H7 (cell line): Measurements from ENCODE around the gene PRR5L. TPM values are rescaled to one million over a fixed set of nuclear protein-coding genes. Genes with fewer than 3 reads are reported as not detected.

Experiments
- DNase-seq: peaks from one replicate; pipeline ENCODE4 v3.0.0; 2012
- H3K27me3 ChIP-seq: 2 replicates; pipeline ENCODE4 v1.6.0; 2011; ENCODE audit warnings: mild to moderate bottlenecking, low read length; ENCODE audit not compliant: control insufficient read depth, insufficient read depth
- H3K36me3 ChIP-seq: replicated peaks from 2 replicates; pipeline ENCODE4 v1.5.1; 2011; ENCODE audit warnings: low read length; ENCODE audit not compliant: control insufficient read depth, insufficient read depth
- H3K4me3 ChIP-seq: 2 replicates; pipeline ENCODE4 v1.5.1; 2011; ENCODE audit warnings: low read depth, mild to moderate bottlenecking, control low read depth, low read length, moderate library complexity; ENCODE audit not compliant: insufficient read depth
- total RNA-seq: library from RNA; depleted of rRNA; stranded (reverse); fragments of >200 nt; shearing (Covaris generic); gene quantifications from 2 replicates; pipeline ENCODE4 v1.2.3, GENCODE V29; 2014

PRR5L gene
- total RNA-seq, 1 experiment from 2014 or later = 5.8 TPM

DNA sequence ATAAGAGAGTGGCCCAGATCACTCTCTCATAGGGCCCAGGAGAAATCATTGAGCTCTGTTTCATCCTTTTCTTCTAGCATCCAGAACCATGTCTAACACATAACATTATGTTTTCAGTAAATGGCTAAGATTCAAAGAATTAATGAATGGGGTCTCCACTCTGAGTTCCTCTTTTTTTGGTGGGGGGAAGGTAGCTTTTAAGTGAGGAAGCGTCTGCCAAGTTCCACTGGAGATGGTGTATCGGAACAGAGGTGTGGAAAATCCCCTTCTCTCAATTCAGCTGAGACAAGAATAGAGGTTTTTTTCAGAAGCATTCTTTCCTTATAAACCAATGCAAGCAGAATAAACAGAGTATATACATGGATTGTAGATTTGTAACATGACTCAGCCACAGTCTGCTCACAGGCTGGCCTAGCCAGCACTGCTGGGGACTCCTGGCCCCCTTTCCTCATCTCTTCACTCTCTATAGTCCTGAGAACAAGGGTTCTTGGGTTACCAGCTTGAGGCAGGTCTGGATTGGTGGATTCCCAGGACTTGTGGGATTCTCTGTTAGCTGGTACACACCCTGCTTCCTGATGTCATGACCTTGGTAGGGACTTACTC is 116.8 kb downstream of the PRR5L start:
- no peak for DNase-seq
- Histone ChIP-seq H3K36me3 (no peaks in the 10 kb centered on the region), H3K4me3 (no peak overlapping the region), H3K27me3 (no peaks in the 10 kb centered on the region)

DNA sequence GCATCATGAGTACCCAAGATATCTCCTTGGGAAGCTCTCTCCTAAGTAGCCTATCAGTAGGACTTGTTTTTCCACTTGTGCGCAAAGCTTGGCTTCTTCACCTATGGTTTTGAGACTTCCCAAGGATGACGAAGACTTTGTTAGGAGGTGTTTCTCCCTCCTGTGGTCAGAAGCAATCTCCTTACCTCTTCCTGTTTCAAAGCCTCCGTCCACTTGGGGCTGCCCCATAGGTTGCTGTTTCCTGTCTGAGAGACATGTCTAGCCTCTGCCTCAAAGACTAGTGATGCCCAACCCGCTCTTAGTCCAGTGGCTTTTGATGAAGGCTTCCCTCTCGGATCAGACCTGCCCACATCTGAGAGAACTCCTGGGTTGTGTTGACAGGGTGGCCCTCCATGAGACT is 121.1 kb downstream of the PRR5L start:
- no peaks in the 10 kb centered on the region for H3K36me3 ChIP-seq
- DNase-seq = no peak
- no peaks in the 10 kb centered on the region for H3K27me3 ChIP-seq
- no peak overlapping the region for H3K4me3 ChIP-seq

DNA sequence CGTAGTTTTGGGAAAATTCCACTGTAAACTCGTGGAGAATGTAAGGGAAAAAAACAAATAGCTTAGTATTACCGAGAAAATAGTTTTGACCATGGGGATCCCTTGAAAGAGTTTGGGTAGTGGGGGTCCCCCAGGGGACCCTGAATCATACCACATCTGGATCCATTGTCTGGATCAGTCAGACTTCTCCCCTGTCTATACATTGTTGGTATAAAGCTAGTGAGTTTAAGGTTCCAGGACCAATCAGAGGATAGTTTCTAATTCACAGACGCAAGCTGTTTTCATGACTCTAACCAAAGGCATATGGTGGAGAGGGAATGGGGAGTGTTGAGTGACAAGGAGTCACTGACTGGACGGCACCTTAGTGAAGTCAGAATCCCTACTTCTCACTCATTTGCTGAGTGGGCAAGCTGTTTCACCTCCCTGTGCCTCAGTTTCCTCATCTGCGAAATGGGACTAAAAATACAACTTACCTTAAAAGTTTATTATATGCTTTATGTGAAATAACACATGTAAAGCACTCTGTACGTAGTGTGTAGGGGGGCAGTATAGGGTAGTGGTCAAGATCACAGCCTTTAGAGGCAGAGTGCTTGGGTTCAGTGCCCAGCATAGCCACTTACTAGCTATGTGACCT is 123.8 kb downstream of the PRR5L start:
- H3K4me3 ChIP-seq = no peak overlapping the region
- H3K27me3 ChIP-seq = no peaks in the 10 kb centered on the region
- DNase-seq = no peak
- H3K36me3 ChIP-seq = no peaks in the 10 kb centered on the region

DNA sequence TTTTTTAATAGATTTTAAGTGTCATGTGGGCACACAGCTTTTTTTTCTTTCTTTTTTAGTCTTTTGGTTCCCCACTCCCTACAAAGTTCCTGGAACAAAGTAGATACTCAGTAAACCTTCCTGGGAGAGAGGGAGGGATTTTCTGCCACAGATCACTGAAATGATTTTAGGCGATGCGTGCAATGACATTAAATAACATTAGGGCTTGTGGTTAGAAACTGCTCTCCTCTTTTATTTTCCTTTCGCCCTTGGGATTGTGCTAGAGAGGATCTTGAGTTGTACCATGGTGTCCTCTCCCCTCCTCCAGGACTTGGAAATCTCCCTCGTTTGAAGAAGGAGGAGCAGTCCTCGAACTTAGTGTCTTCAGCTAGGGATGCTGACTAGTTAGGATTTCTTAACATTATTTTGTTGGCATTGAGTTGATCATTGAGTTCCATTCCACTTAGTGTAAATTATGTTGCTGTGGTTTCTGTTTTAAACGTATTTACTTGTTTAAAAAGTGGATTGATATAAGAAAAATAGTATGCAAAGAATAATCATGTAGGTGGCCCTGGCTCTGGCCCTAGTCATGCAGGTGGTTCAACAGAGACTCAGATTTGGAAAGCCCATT is 125.6 kb downstream of the PRR5L start:
- no peak for DNase-seq
- H3K36me3 ChIP-seq = no peaks in the 10 kb centered on the region
- H3K27me3 ChIP-seq = no peaks in the 10 kb centered on the region
- H3K4me3 ChIP-seq = no peak overlapping the region

DNA sequence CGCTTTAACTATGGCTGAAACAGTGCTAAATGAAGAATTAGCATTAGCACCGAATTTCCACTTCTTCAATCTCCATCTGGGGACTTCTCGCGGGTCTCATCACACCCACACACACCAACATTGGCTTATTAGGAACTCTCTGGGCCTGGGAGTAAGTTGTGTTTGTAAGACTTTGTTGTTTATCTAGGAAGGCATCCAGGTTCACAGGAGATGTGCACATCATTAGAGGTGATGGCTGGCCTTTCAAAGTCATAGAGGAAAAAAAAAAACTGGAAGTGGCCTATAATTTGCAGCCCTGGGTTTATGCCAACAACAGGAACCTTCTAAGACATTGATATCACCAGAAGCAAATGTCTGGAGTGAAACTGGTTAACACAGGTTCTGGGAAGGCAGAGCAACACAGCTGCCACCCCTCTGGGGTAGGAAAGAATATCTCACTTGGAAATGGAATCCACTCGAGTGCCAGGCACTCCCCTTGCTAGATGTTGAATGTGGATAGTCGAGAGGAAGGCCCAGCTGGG is 129.5 kb downstream of the PRR5L start:
- H3K27me3 ChIP-seq = no peaks in the 10 kb centered on the region
- no peak for DNase-seq
- H3K36me3 ChIP-seq = no peaks in the 10 kb centered on the region
- H3K4me3 ChIP-seq = no peak overlapping the region

DNA sequence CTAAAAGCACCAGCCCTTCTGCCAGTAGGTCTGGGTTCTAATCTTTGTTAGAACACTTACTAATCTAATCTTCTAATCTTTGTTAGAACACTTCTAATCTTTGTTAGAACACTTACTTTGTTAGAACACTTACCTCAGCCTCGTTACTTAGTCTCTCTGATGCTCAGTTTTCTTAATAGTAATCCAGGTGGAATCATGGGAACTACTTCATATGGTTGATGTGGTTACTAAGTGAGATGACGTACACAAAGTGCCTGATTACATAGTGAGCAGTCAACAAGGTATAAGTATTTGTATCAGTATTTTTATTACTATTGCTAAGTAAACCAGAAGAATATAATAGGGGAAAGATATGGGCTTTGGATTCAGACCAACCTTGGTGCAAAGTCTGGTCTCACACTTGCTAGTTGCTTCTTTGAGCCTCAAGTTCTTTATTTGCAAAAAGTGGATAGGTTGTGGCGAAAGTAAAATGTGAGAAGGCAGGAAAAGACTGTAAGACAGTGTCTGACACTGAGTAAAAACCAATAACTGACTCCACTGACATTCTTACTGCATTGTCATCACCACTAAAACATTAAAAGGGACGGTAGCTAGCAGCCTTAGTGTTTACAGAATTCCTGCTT is 130.2 kb downstream of the PRR5L start:
- DNase-seq = no peak
- Histone ChIP-seq H3K36me3 (no peaks in the 10 kb centered on the region), H3K27me3 (no peaks in the 10 kb centered on the region), H3K4me3 (no peak overlapping the region)

DNA sequence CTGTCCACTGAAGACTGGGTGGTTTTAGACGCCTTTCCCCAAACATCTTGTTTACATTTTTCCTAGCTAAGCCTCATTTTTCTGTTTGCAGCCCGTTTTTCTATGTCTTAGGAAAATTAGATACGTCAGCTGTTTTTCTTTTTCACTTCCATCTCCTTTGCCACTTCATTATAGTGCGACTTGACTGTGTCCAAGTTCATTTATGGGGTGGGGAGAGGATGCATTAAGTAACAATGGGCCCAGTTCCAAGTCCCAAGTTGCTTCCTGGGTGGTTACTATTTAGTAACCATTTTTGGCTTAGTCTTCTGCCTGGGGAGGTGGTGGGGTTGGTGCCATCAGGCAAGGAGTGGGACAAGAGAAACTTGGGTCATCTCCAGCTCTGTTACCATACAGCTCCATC is 131.0 kb downstream of the PRR5L start:
- no peak for DNase-seq
- H3K27me3 ChIP-seq = no peaks in the 10 kb centered on the region
- no peaks in the 10 kb centered on the region for H3K36me3 ChIP-seq
- no peak overlapping the region for H3K4me3 ChIP-seq

DNA sequence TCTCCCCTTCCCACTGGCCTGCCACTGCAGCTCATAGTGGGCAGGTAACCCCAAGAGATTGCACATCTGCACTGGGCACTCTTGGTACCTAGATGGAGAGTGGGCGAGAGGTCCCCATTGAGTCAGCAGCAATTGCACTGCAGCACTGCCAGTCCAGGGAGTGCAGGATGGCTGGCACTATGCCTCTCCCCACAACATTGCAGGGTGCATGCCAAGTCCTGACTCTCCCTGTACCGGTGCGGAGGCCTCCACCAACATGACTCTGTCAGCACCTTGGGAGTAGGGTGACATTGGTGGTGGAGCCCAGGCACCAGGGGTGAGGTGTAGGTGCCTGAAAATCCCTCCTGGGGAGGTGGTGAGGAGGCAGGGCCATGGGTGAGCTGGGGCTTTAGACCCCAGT is 131.8 kb downstream of the PRR5L start:
- Histone ChIP-seq H3K4me3 (no peak overlapping the region), H3K36me3 (no peaks in the 10 kb centered on the region), H3K27me3 (no peaks in the 10 kb centered on the region)
- DNase-seq = no peak

DNA sequence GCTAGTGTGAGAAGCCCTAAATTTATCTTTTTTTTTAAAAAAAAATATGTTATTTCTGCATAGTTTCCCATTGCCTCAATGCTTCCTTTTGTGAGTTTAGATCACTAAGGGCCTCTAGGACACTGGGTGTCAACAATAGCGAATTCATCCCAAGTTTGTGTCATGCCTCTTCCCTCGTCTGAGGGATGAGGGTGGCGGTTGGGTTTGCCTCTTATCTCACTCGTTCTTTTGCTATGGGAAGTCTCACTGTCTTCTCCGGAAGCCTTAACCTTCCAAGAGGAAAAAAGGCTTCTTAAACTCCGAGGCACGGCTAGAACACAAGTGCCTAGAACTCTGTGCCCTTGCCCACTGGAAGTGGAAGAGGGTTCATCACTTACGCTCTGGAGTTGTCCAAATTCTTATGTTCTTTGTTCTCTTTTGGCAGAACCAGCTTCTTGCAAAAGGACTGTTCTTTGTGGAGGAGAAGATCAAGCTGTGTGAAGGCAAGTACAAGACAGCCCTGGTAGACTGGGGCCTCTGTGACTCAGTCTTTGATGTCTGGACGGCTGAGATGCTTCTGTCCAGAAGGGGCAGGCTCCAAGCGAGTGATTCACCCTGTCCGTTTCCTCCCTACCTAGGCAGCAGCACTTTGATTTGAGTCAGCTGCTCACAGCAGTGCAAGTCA is 135.5 kb downstream of the PRR5L start:
- Histone ChIP-seq H3K36me3 (no peaks in the 10 kb centered on the region), H3K4me3 (no peak overlapping the region), H3K27me3 (no peaks in the 10 kb centered on the region)
- no peak for DNase-seq

DNA sequence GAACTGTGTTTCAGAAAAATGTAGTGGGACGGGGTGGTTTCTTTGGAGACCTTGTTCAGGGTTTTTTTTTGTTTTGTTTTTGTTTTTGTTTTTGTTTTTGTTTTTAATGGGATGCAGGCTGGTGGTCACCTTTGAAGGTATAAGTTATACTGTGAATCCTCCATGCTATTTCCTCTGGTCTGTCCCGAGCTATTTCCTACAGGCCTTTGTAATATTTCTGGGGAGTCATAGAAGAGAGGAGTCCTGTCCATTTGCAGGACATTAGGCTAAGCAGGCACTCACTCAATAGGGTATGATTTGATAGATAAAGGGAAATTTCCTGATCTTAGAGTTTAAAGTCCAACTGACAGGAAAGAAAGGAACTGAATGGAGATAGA is 136.0 kb downstream of the PRR5L start:
- Histone ChIP-seq H3K4me3 (no peak overlapping the region), H3K36me3 (no peaks in the 10 kb centered on the region), H3K27me3 (no peaks in the 10 kb centered on the region)
- DNase-seq = no peak

DNA sequence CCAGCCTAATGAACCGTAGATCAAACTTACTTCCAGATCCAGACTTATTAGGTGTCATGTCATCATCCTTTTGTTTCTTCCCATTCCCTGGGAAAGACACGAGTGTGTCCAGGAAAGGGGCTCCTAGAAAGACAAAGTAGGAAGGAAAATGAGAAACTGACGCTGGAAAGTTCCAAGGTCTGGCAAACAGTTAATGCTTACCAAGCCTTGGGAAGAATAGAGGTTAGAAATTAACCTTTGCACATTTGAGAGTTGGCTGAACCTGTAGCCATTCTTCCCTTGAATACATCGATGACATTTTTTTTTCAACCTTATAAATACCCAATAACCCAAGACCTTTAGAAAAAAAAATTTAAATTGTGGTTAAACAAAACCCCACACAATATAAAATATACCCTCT is 136.7 kb downstream of the PRR5L start:
- DNase-seq = no peak
- no peaks in the 10 kb centered on the region for H3K27me3 ChIP-seq
- no peak overlapping the region for H3K4me3 ChIP-seq
- H3K36me3 ChIP-seq = no peaks in the 10 kb centered on the region

DNA sequence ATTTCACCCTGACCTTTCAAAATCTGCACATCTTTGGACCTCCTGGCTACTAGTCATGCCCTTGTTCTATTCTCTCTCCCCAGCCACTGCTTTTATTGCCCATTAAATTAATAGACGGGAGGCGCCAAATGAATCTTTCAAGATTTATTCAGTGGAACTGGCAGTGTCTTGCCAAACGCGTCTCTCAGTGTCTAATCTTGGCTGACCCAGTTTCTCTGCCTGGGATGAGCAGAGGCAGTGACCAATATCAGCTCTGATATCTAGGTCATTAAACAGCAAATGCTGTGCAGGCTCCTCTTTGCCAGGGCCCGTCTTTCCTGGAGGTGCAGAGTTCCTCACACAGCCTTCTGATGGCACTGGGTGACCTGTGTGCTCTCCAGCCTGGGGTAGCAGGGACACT is 140.0 kb downstream of the PRR5L start:
- H3K4me3 ChIP-seq = no peak overlapping the region
- H3K27me3 ChIP-seq = no peaks in the 10 kb centered on the region
- DNase-seq = no peak
- H3K36me3 ChIP-seq = no peaks in the 10 kb centered on the region

DNA sequence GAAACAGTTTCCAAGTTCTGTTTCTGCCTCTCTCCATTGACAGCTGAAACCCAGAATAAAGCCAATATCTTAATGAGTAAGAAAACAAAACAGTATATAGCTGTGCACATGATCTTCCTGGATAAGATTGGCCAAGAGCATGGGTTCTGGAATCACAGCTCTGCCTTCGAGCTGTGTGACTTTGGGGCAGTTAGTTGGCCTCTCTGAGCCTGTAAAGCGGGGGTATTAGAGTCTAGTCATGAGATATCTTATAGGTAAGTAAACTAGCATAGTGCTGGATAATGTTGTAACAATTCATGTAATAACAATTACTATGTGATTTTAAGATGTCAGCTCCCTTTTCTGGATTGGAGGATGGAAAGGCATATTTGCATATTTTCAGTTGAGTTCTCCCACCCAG is 140.5 kb downstream of the PRR5L start:
- H3K36me3 ChIP-seq = no peaks in the 10 kb centered on the region
- no peak overlapping the region for H3K4me3 ChIP-seq
- no peaks in the 10 kb centered on the region for H3K27me3 ChIP-seq
- no peak for DNase-seq

DNA sequence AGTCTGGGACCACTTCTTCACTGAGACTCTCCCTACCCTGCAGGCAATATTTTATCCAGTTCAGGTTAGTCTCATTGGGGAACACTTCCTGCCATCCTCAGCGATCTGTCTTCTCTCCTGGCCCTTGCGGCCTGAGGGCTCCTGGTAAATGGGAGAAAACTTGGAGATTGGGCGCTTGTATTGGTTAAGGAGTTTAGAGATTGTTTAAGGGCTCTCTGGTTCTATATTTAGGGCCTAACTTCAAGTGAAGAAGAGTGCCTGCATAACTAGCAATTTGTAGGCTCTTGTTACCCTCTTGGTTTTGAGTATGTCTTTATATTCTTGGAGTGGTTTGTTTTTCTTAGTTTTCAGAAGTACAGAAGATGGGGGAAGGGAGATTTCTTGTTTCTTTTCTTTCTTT is 141.3 kb downstream of the PRR5L start:
- DNase-seq = no peak
- Histone ChIP-seq H3K4me3 (no peak overlapping the region), H3K36me3 (no peaks in the 10 kb centered on the region), H3K27me3 (no peaks in the 10 kb centered on the region)

DNA sequence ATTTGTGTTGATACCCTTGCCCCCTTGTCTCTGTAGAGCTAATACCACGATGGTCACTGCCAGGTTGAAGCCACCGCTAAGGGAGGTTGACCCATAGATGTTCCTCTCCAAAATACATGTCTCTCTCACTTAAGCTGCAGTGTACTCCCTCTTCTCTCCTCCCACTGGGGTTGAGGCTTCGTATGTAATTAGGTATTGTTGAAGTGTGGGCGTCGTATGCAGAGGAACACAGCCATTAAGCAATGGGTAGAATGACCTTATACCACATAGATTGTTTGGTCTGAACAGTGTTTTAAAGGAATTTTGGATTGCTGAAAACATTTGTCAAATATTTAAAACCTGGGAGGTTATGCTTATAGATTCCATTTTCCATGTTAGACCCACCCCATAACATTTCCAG is 142.0 kb downstream of the PRR5L start:
- Histone ChIP-seq H3K27me3 (no peaks in the 10 kb centered on the region), H3K4me3 (no peak overlapping the region), H3K36me3 (no peaks in the 10 kb centered on the region)
- no peak for DNase-seq
